Mesothelial cell of epicardium (in vitro differentiated cells): Measurements from ENCODE around the gene SMIM29. TPM values are rescaled to one million over a fixed set of nuclear protein-coding genes. Genes with fewer than 3 reads are reported as not detected.

ENCODE experiments used
- DNase-seq, 2 experiments: peaks; one replicate each; pipeline ENCODE4 v3.0.0; 2021; ENCODE audit warnings: low spot score in 2 of 2; ENCODE audit not compliant: unreplicated experiment in 2 of 2
- H3K27ac Mint-ChIP-seq: 2 replicates; pipeline ENCODE4 v1.8.0; 2021; ENCODE audit warnings: mixed read lengths
- H3K27me3 Mint-ChIP-seq: 2 replicates; pipeline ENCODE4 v1.8.0; 2021; ENCODE audit warnings: low read depth, mixed read lengths
- H3K36me3 Mint-ChIP-seq: 2 replicates; pipeline ENCODE4 v1.8.0; 2021; ENCODE audit warnings: mixed read lengths
- H3K4me1 Mint-ChIP-seq: 2 replicates; pipeline ENCODE4 v1.8.0; 2021; ENCODE audit warnings: mixed read lengths
- H3K4me3 Mint-ChIP-seq: 2 replicates; pipeline ENCODE4 v1.8.0; 2021; ENCODE audit warnings: mild to moderate bottlenecking, moderate library complexity, mixed read lengths
- H3K9me3 Mint-ChIP-seq: 2 replicates; pipeline ENCODE4 v1.8.0; 2021; ENCODE audit warnings: mixed read lengths
- CTCF ChIP-seq: fragments of 200-600 bp; sonication (generic); IDR thresholded peaks from one replicate; pipeline ENCODE4 v1.5.0; 2021; ENCODE audit warnings: antibody characterized with exemption; ENCODE audit not compliant: unreplicated experiment
- total RNA-seq: library from RNA; stranded (reverse); gene quantifications from 3 replicates; pipeline ENCODE4 v1.2.1, GENCODE V29; 2021

SMIM29 gene
- total RNA-seq, 1 donor from 2014 or later, result 8.9 TPM

DNA sequence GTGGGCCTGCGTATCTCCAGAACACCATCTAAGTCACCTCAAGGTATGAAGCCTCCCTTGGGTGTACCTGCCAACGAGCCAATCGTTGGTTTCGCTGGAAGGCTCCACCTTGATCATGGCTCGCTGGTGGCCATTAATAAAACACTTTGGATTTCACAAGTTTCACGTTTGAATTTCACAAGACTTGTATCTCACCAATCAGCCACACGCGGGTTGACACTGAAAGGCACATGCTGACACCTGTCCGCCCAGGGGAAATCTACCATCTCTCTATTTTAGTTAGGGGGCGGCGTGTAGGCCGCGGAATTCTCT, 12.7 kb downstream of the SMIM29 start:
- Mint-ChIP-seq H3K4me3 (peak overlapping the region; percentile 71), H3K4me1 (peaks cover 22% of the 10 kb centered on the region), H3K27ac (peak overlapping the region; percentile 96), H3K36me3 (peaks cover 2% of the 10 kb centered on the region), H3K27me3 (no peaks in the 10 kb centered on the region), H3K9me3 (no peaks in the 10 kb centered on the region)
- no peak for TF ChIP-seq CTCF
- DNase-seq, result no peak

- Mint-ChIP-seq H3K9me3 (no peaks in the 10 kb centered on the region), H3K36me3 (no peaks in the 10 kb centered on the region)
These were observed 13.3 kb downstream of the SMIM29 start for GRCh38 chr6:34235307-34236130.

DNA sequence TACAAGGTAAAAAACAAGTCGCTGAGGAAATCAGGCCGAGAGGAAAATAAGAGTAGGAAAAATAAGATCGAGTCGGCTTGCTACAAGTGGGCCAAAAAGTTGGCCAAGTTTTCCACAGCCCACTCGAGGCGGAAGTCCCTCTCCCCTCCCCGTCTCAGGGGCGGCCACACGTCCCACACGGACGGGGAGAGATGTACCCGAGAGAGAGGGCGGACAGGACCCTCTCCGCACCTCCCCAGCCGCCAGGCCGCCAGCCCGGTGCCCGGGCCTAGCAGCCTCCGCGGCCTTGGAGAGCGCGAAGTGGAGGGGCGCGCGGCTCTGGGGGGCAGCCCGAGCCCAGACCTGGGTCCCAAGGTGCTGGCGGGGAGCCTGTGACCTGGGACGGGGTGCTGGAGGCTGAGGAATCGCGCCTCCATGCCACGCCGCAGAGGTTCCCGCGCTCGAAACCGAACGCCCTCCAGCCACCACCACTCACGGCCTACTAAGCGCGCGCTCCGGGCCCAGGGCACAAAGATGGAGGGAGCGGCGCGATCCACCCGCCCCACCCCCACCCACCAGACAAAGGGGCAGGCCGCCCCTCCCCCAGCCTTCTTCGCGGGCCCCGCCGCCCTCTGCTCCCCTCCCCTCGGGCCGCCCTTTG, 14.0 kb downstream of the SMIM29 start:
- H3K27me3 Mint-ChIP-seq, result no peaks in the 10 kb centered on the region
- peak overlapping the region; percentile 3 for H3K4me3 Mint-ChIP-seq
- peaks cover 22% of the 10 kb centered on the region for H3K4me1 Mint-ChIP-seq
- H3K9me3 Mint-ChIP-seq, result no peaks in the 10 kb centered on the region
- H3K36me3 Mint-ChIP-seq, result no peaks in the 10 kb centered on the region
- peak in 1 of 2 experiments; percentile 53 for DNase-seq
- no peak for TF ChIP-seq CTCF
- H3K27ac Mint-ChIP-seq, result peak overlapping the region; percentile 86

More at GRCh38 chr6:34235307-34236130, 13.3 kb downstream of the SMIM29 start:
- TF ChIP-seq CTCF, result no peak
- Mint-ChIP-seq H3K4me3 (peak overlapping the region; percentile 71), H3K4me1 (peaks cover 22% of the 10 kb centered on the region), H3K27me3 (no peaks in the 10 kb centered on the region), H3K27ac (peak overlapping the region; percentile 96)
- DNase-seq, result peak; percentile 69 to 80

DNA sequence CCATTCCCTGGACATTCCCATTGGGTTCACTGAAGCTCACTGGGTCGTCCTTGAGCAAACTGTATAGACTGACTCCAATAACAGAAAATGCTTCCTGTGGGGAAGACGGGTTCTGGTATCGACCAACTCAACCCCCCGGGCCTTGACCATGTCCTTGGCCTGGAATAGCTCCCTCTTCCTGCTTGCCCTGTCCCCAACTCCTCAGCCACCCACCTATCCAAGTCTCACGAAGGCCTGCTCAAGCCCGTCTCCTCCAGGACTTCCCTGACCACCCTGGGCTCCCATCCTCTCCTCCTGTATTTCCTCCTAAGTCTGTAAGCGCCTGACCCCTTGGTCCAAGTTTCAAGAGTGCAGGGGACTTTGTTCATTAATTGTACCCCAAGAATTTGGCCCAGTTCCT, 14.9 kb downstream of the SMIM29 start:
- no peak for DNase-seq
- Mint-ChIP-seq H3K27ac (peak overlapping the region; percentile 86), H3K36me3 (no peaks in the 10 kb centered on the region), H3K27me3 (no peaks in the 10 kb centered on the region), H3K4me3 (no peak overlapping the region), H3K4me1 (peaks cover 19% of the 10 kb centered on the region), H3K9me3 (no peaks in the 10 kb centered on the region)
- no peak for TF ChIP-seq CTCF

DNA sequence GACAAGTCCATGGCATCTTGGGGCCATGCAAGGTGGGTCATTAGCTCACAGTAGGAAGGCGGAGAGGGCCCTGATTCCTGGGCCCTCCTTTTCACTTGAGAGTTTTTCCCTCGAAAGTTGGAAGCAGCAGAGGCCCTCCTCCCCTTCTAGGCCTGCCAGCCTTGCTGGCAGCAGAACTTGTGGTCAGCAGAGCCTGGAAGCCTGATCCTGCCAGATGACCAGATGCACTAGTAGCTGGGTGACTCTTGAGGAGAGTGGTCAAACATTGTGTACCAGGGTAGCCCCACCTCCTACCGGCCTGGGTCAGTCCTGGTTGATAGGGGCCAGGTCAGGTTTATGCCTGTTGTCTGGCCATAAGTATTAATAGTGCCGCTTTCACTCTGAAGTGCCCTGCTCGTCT, 15.9 kb downstream of the SMIM29 start:
- H3K4me3 Mint-ChIP-seq, result no peak overlapping the region
- H3K36me3 Mint-ChIP-seq, result no peaks in the 10 kb centered on the region
- TF ChIP-seq CTCF, result no peak
- no peak for DNase-seq
- H3K9me3 Mint-ChIP-seq, result no peaks in the 10 kb centered on the region
- H3K27ac Mint-ChIP-seq, result peak overlapping the region; percentile 34
- no peaks in the 10 kb centered on the region for H3K27me3 Mint-ChIP-seq
- H3K4me1 Mint-ChIP-seq, result peaks cover 11% of the 10 kb centered on the region
